ENCODE results near the gene METTL22.

The METTL22 gene

DNA sequence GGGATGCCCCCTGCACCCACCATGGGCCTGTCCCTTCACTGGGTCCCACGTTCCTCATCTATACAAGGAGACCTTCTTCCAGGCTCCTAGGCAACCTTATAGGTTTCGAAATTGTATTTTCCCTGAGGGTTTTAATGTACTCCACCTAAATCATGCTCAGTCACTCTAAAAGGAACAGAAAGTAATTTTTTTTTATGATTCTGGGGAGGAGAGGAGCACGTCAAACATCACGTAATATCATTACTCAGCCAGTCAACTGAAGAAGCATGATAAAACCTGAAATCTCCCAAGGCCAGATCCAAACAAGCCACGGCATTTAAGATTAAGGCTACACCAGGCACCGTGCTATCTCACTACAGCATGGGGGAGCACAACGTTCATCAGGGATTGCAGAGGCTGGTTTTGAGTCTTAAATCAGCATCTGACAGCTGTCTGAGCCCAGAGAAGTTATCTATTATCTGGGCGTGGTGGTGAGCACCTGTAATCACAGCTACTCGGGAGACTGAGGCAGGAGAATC, 27.3 kb upstream of the METTL22 start:
- no peak for DNase-seq

DNA sequence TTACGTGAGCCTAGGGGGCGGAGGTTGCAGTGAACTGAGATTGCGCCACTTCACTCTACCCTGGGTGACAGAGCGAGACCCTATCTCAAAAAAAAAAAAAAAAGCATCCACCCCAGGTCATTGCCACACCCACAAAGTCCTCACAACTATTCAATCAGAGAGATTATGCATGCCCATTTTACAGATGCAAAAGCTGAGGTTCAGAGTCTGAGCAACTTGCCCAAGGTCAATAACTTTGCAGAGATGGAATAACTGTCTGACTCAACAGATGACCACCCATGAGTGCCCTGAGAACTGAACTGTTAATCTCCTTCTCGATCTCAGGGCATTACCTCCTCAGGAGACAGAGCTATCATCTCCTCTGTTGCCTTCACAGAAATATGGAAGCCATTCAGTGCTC, 25.7 kb upstream of the METTL22 start:
- no peak for DNase-seq

DNA sequence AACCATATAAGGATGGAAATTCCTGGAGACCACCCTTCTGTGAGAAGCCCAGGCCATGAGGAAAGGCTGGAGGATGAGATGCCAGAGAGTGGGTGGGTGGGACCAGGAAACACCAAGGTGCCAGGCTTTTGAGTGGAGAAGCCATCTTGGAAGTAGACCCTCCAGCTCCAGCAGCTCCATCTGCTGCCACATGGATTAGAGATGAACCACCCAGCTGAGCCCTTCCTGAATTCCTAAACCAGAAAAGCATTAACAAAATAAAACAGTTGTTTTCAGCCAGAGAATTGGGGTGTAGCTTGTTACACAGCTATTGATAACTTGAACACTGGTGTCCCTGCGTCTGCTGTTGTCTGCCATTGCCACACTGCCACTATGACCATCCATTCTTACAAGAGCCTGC, 24.9 kb upstream of the METTL22 start:
- DNase-seq, result no peak

DNA sequence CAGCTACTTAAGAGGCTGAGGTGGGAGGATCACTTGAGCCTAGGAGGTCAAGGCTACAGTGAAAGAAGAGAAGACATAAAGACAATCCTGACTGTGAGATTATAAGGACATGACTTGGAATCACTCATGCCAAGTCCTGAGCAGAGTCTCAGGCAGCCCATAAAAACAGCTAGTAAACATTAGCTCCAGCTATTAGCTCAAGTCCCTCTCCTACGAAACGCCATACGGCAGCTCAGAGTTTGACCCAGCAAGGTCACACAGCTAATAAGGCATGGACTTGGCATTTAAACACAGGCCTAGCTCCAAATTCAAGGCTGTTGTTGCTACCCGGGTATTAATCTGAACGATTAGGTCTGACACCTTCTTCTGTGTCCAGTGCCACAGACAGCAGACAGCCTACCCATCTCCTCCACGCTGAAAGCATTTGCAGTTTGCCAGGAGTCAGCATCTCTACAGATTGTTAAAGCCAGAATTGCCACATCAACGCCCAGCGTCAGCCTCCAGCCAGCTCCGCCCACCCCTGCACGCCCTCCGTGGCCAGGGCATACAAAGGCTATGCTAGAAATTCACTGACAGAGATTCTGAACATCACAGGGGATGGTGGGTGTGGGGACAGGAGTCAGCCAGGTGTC, 21.2 kb upstream of the METTL22 start:
- DNase-seq, result no peak

DNA sequence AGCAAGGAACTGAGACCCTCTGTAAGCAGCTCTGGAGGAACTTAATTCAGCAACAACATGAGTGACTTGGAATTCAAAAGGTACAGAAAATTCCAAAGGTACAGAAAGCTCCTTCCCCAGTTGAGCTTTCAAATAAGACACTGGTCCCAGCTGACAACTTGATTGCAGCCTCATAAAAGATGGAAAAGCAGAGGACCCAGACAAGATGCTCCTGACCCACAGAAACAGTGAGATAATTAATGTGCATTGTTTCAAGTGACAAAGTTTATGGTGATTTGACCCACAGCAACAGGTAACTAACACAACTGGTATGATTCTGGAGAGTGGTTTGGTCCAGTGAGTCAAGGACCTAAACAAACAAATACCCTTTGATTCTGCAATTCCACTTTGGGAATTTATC, 15.9 kb upstream of the METTL22 start:
- no peak for DNase-seq

DNA sequence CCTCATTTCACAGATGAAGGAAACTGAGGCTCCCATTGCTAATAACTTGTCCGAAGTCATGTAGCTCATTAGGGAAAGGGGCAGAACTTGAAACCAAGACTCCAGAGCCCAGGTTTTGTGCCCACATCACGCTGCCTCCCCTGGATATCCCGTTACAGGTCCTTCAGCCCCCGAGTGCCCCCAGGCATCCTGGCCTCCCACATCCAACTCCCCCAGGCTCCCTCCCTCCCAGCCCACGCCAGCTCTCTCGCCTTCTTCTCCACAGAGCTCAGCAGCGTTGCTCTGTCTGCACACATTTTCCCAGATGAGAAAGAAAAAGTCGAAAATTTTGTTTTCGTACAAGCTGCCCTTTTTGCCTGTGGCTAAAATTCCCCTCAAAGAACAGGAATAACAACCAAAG, 14.3 kb upstream of the METTL22 start:
- DNase-seq, result no peak

DNA sequence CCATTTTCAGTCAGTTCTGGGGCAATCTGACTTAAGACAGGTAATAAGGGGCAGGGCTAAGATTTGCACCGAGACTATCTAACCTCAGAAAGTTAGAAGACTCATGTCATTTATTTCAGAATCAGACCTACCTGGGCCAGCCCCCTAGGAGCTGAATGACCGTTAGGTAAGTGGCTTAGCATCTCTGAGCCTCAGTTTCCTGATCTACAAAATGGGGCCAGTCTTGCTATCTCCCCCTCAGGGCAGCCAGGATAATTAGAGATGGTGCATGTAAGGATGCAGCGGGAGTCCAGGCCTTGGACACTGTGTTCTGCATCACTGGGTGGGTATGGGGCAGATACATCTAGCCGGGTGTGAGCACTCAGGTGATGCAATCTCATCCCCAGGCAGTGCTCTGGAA, 10.4 kb upstream of the METTL22 start:
- no peak for DNase-seq

DNA sequence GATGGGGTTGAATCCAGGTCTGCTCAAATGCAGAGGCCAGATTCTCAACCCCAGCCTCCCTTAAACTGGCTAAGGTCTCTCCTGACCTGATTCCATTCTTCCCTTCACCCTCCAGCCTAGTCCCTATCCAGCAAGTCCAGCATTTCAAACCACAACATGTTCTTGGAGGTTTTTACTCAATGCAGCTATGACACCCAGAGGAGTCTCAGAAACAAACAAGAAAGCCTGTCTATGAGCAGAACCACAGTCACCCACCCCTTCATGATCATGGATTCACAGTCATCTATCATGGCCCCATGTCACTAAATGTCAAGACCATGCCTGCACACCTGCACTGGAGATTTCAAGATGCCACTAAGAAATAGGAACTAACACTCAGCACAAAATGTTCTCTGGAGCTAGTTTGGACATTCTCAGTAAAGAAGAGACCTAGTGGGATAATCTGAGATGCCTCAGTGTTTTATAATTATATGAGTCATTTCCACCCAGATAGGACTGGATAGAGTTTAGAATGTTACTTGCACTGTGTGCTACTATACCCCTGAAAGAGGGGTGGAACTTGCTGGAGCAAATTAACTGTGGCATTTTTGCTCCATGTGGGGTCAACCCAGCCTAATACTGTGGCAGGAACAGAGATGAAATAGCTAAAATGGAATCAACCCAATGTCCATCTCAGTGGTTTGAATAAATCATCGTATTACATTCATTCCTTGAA, 9.5 kb upstream of the METTL22 start:
- no peak for DNase-seq

DNA sequence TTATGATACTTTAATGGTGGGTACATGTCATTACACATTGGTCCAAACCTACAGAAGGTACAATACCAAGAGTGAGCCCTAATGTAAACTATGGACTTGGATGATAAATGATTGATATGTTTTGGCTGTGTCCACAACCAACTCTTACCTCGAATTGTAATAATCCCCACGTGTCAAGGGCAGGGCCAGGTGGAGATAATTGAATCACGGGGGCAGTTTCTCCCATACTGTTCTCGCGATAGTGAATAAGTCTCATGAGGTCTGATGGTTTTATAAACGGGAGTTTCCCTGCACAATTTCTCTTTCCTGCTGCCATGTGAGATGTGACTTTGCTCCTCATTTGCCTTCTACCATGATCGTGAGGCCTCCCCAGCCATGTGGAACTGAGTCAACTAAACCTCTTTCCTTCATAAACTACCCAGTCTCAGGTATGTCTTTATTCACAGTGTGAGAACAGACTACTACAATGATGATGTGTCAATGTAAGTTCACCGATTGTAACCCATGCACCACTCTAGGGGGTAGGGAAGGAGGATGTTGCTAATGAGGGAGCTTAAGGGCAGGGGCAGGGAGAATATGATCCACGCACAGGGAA, 7.0 kb upstream of the METTL22 start:
- DNase-seq, result no peak

DNA sequence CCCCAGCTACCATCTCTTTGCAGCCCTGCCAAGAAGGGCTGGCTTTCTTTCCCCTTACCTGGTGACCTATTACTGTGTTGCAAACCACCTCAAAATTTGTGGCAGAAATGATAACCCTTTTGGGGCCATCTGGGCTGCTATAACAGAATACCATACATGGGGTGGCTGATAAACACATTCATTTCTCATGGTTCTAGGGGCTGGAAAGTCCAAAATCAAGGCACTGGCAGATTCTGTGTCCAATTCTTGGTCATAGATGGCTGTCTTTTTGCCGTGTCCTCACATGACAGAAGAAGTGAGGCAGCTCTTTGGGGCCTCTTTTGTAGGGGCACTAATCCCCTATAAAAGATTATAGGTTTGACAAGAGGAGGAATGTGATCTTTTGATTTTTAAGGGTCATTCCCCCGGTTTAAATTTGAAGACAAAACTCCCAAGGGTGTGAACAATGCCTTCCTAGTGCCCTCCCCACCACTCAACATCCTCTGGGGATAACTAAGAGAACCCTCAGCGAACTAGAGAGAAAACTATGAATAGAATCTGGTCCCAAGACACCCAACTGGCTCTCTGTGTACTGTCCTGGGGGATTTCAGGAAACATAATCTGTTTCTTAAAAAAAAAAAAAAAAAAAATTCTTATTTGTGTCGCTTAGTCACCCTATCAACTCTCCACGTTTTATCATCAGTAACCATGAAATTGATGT, 1.7 kb upstream of the METTL22 start:
- DNase-seq, result no peak

DNA sequence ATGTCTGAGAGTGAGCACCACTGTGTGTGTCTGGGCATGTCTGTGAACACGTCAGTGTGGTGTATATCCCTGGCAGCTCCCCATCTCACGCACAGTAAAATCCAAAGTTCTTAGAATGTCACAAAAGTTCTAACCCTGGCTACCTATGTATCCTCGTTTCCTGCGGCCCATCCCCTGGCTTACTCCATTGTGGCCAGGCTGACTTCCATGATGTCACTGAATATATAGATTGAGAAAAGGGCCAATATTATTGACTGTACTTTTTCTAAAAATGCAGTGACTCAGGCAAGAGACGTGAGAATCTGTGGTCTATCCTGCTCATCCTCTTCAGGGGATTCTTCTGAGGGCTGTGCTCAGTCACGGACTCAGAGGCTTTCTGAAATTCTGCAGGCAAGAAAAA, 963 bp upstream of the METTL22 start:
- DNase-seq, result no peak

DNA sequence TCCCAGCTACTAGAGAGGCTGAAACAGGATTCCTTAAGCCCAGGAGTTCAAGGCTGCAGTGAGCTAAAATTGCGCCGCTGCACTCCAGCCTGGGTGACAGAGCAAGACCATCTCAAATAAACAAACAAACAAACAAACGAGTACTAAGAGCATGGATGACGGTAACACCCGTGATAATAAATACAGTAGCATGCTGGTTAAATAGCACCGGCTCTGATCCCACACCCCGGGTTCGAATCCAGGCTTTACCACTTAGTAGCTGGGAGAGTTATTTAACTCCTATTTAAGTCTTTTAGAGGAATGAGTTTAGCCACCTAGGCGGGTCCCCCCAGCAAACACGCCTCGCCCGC, 301 bp upstream of the METTL22 start:
- DNase-seq, result no peak

DNA sequence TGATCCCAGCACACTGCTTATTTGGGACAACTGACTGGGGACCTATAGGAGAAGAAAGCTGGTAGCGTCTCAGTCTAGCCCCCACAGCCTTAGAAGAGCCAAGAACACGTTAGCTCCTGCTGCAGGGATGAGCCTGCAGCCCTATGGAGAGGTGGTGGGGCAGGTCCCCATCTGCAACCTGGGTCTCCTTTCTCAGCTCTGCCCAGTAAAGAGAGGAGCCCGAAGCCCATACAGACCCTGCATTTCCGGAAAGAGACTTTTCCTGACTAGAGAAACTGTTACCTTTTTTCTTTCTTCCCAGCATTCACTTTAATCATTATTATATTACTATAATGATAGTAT, 788 bp downstream of the METTL22 start:
- no peak for DNase-seq

DNA sequence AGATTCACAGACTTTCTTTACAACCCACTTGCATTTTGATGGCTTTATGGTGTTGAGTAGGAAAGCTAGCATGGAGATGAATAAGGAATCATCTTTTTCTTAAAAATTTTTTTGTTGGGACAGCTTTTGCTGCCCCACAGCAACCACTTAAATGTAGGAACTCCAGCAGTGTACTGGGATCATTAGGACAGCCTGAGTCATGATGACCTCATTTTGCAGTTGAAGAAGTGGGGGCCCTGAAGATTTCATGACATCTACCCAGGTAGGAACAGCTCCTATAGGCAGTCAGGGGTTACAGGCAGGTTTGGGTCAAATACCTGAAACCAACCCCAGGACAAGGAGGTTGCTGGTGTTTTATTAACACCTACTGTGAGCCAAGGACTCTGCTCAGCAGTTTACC, 2.1 kb downstream of the METTL22 start:
- no peak for DNase-seq

DNA sequence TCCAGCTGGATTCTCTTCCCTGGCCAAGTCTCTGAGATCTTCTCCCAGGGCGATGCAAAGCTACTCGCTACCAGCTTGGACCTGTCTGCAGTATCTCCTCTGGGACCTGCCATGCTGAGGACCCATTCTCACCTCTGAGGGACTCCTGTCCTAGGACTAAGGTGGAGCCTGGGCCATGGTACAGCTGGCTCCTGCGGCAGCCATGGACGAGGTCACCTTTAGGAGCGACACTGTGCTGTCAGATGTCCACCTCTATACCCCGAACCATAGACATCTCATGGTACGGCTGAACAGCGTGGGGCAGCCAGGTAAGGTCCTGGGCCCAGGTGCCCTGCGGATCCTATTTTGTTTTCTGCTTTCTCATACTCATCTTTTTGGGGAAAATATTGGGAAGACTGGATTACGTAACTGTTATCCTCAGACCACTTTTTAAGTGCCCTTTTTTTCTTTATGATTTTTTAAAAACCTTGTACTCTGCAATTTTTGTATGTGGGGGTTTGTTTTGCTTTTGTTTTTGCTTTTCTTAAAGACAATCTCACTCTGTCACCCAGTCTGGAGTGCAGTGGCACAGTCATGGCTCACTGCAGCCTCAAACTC, 4.1 kb downstream of the METTL22 start:
- DNase-seq, result no peak

DNA sequence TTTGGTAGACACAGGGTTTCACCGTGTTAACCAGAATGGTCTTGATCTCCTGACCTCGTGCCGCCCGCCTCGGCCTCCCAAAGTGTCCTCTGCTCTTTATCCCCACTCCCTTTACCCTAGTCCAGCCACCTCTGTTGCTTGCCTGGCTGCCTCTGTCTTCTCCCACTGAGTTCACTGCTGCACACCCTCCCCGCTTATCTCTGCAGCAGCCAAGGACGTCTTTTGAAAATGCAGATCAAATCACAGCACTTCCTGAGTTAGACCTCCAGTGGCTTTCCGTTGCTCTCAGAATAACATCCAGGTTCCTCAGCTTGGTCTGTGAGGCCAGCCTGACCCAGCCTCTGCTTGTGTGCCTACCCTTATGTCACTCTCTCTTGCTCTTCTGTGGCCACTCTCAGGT, 5.4 kb downstream of the METTL22 start:
- DNase-seq, result no peak

DNA sequence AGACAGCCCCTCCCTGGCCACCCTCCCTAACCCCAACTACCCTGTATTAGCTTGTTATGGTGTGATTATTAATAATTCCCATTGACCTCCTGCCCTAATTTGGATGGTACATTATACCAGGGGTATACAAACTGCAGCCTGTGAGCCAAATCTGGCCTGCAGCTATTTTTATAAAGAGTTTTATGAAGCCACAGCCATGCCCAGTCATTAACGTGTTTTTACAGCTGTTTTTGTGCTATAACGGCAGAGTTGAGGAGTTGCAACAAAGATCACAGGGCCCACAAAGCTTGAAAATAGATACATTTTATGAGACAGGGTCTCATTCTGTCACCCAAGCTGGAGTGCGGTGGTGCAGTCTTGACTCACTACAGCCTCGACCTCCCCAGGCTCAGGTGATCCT, 6.0 kb downstream of the METTL22 start:
- DNase-seq, result no peak

DNA sequence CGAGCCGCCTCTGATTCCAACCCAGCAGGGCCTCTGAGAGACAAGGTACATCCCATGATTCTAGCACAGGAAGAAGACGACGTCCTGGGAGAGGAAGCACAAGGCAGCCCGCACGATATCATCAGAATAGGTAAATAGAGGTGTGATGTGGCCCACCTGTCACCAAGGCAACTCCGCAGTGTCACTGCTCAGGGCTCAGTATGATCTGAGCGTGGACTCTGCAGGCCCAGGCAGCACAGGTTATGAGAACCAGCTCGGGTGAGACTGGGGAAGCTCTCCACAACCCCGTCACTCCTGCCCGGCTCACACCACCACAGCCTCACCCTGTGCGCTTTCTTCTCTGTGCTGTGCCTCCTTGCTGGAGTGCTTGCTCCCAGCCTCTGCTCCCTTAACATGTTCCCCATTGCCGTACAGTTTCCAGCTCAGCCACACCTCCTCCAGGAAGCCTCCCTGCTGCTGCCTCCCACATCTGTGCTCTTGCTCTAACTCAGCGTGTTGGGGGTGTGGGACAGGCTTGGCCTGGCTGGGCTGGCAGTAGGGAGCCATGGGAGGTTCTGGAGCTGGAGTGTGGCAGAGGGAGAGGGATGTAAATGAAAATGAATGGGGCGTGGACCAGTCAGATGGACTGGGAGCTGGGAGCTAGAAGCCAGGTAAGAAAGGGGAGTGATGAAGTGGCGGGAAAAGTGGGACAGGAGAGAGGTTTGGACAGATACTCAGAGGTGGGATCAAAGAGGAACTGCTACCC, 7.7 kb downstream of the METTL22 start:
- no peak for DNase-seq

DNA sequence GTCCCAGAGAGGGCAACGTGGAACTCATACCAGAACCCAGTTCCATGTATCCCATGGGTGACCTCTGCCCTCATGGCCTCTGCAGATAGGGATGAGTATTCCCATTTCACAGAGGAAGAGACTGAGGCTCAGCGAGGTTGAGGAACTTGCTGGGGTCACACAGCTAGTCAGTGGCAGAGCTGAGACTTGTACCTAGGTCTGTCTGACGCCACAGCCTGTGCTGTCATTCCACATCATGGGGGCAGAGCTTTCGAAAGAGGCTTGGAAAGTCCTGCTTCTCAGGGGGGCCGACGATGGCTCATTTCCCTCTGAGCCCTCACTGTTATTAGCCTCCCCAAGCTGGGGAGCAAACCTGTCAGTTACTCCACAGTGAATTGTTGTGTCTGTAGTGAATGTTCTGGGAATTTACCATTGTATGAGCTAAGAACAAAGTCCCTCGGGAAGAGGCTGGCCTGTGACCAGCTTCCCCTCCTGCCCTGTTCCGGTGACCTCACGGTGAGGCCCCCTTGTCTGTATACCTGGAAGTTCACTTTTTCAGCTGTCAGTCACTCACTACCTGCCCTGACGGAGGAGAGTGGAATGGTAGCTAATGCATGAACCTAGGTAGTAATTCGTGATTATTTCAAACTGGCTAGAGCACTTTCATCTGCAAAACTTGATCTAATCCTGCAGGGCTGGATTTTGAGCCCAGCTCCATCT, 8.9 kb downstream of the METTL22 start:
- DNase-seq, result no peak

DNA sequence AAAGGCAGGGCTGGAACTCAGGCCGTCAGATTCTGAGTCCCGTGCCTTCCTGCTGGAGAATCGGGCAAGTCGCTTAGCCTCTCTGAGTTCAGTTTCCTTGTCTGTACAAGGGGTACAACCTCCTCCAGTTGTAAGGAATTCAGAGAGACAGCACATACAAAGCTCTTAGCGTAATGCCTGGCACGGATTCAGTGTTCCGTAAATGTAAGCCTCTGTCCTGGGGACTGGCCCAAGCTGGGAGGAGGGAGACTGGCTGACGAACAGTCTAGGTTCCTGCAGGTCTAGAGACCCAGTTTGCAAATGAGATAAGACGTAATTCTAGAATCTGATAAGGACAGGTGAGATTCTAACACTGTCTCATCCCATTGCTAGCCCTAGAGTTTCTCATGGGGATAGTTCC, 9.9 kb downstream of the METTL22 start:
- no peak for DNase-seq

DNA sequence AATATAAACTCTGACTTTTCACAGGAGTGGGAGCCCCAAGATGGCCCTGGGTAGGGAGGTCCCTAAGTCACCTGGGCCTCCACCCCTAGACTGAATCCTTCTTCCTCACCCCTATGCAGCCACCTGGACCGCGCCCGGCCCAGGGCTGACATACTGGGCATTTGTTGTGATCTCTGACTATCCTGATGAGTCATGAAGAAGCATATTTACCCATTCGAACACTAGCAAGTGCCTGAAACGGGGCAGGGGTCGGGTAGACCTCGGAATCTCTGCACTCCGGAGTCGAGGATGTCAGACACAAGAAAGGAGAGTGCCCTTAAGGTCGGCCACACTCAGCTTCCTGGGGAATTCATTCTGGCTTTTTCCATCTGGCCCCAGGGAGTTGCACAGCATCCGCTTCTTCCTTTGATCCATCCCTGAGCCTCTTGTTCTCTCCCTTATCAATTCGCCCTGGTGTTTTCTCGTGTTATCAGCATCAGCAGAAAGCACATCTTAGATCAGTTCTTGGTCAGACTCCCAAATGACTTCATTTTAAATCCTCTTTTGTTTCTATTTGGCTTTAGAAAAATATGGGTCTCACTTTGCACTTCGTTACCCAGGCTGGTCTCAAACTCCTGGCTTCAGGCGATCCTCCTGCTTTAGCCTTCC, 10.4 kb downstream of the METTL22 start:
- DNase-seq, result no peak

Data from NCI-H187 (cell line).